HG03442 (cell line): ENCODE measurements around the gene OR52K2.
"Not testable (repeated sequence)": the region's sequence is repeated elsewhere in the genome, so short reads cannot be mapped to it uniquely, and the experiment has no call there.

ENCODE experiments used
- ATAC-seq: cut with Tn5 transposase; IDR thresholded peaks from one replicate; pipeline ENCODE4 v1.9.1; 2021; ENCODE audit warnings: mild to moderate bottlenecking, moderate library complexity; ENCODE audit not compliant: unreplicated experiment

OR52K2 gene

GRCh38 chr11:4448995-4449394 is at the start of gene OR52K2:
OR52K2 (plus strand) TSS chr11:4449295; CDS start chr11:4449340, 45 bp downstream.
- no peak for ATAC-seq

GRCh38 chr11:4406206-4406605 is 42.9 kb upstream of the OR52K2 start:
- not testable (repeated sequence) for ATAC-seq

- ATAC-seq: no peak
These were observed 32.8 kb upstream of the OR52K2 start for GRCh38 chr11:4416306-4416705.

- no peak for ATAC-seq
These were observed 32.3 kb upstream of the OR52K2 start for GRCh38 chr11:4416816-4417215.

GRCh38 chr11:4418403-4418802 is 30.7 kb upstream of the OR52K2 start:
- no peak for ATAC-seq

- ATAC-seq: no peak
These were observed 19.0 kb upstream of the OR52K2 start for GRCh38 chr11:4430051-4430450.

- no peak for ATAC-seq
These were observed 15.2 kb upstream of the OR52K2 start for GRCh38 chr11:4433856-4434255.

GRCh38 chr11:4436411-4436810 is 12.7 kb upstream of the OR52K2 start:
- no peak for ATAC-seq

- no peak for ATAC-seq
These were observed 7.6 kb upstream of the OR52K2 start for GRCh38 chr11:4441515-4441914.

- no peak for ATAC-seq
These were observed 5.7 kb upstream of the OR52K2 start for GRCh38 chr11:4443232-4443891.

GRCh38 chr11:4453118-4453517 is 4.0 kb downstream of the OR52K2 start:
- ATAC-seq: no peak

- no peak for ATAC-seq
These were observed 4.9 kb downstream of the OR52K2 start for GRCh38 chr11:4454021-4454420.

- ATAC-seq: no peak
These were observed 6.3 kb downstream of the OR52K2 start for GRCh38 chr11:4455419-4455818.

- peak; percentile 71 for ATAC-seq
These were observed 10.4 kb downstream of the OR52K2 start for GRCh38 chr11:4459500-4459899.

- ATAC-seq: no peak
These were observed 11.1 kb downstream of the OR52K2 start for GRCh38 chr11:4460151-4460550.

GRCh38 chr11:4464216-4465159 is 15.4 kb downstream of the OR52K2 start:
- no peak for ATAC-seq

- no peak for ATAC-seq
These were observed 16.3 kb downstream of the OR52K2 start for GRCh38 chr11:4465407-4465806.

- no peak for ATAC-seq
These were observed 17.2 kb downstream of the OR52K2 start for GRCh38 chr11:4466131-4466870.

- ATAC-seq: no peak
These were observed 17.9 kb downstream of the OR52K2 start for GRCh38 chr11:4466871-4467442.

GRCh38 chr11:4467811-4468606 is 18.9 kb downstream of the OR52K2 start:
- ATAC-seq: no peak
